B cell (primary cell): ENCODE results near the gene BEST2.

Source experiments
- EZH2 ChIP-seq: IDR thresholded peaks from 2 replicates; pipeline ENCODE4 v1.6.1; 2012; ENCODE audit warnings: borderline replicate concordance, low read depth, mild to moderate bottlenecking, moderate library complexity, low read length; ENCODE audit not compliant: insufficient read depth, poor library complexity, severe bottlenecking
- TF ChIP-seq, protein P1 (sequence below): fragments of 200-600 bp; IDR thresholded peaks from one replicate; pipeline ENCODE4 v1.8.0; 2022; ENCODE audit warnings: antibody characterized with exemption, mild to moderate bottlenecking

GRCh38 chr19:12788042-12788681 is 36.6 kb downstream of the BEST2 start:
- TF ChIP-seq, protein P1, sequence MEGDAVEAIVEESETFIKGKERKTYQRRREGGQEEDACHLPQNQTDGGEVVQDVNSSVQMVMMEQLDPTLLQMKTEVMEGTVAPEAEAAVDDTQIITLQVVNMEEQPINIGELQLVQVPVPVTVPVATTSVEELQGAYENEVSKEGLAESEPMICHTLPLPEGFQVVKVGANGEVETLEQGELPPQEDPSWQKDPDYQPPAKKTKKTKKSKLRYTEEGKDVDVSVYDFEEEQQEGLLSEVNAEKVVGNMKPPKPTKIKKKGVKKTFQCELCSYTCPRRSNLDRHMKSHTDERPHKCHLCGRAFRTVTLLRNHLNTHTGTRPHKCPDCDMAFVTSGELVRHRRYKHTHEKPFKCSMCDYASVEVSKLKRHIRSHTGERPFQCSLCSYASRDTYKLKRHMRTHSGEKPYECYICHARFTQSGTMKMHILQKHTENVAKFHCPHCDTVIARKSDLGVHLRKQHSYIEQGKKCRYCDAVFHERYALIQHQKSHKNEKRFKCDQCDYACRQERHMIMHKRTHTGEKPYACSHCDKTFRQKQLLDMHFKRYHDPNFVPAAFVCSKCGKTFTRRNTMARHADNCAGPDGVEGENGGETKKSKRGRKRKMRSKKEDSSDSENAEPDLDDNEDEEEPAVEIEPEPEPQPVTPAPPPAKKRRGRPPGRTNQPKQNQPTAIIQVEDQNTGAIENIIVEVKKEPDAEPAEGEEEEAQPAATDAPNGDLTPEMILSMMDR: no peak
- no peak for TF ChIP-seq EZH2
